Chondrocyte (in vitro differentiated cells): ENCODE results near the gene ATRIP. TPM values are rescaled to one million over a fixed set of nuclear protein-coding genes. Genes with fewer than 3 reads are reported as not detected.

Experiments
- DNase-seq: peaks from one replicate; pipeline ENCODE4 v3.0.0; 2021; ENCODE audit warnings: mixed read lengths, low spot score
- H3K27ac Mint-ChIP-seq: one replicate; pipeline ENCODE4 v1.8.0; 2021; ENCODE audit warnings: mild to moderate bottlenecking, moderate library complexity, mixed read lengths; ENCODE audit not compliant: unreplicated experiment
- H3K27me3 Mint-ChIP-seq: 2 replicates; pipeline ENCODE4 v1.8.0; 2021; ENCODE audit warnings: low read depth, mixed read lengths
- H3K36me3 Mint-ChIP-seq: 2 replicates; pipeline ENCODE4 v1.8.0; 2021; ENCODE audit warnings: low read depth, mixed read lengths
- H3K4me1 Mint-ChIP-seq: 2 replicates; pipeline ENCODE4 v1.8.0; 2021; ENCODE audit warnings: low read depth, mild to moderate bottlenecking, mixed read lengths
- H3K4me3 Mint-ChIP-seq: one replicate; pipeline ENCODE4 v1.8.0; 2021; ENCODE audit warnings: mild to moderate bottlenecking, moderate library complexity, mixed read lengths; ENCODE audit not compliant: unreplicated experiment
- H3K9me3 Mint-ChIP-seq: 2 replicates; pipeline ENCODE4 v1.8.0; 2021; ENCODE audit warnings: low read depth, mixed read lengths
- total RNA-seq: library from RNA; stranded (reverse); gene quantifications from 3 replicates; pipeline ENCODE4 v1.2.1, GENCODE V29; 2021
- TF ChIP-seq, protein P1 (sequence below): fragments of 200-600 bp; sonication (generic); IDR thresholded peaks from 2 replicates; pipeline ENCODE4 v1.5.0; 2021; ENCODE audit warnings: antibody characterized with exemption, mild to moderate bottlenecking, moderate library complexity

Gene ATRIP
- total RNA-seq, 1 donor from 2014 or later: 8.7 TPM

DNA sequence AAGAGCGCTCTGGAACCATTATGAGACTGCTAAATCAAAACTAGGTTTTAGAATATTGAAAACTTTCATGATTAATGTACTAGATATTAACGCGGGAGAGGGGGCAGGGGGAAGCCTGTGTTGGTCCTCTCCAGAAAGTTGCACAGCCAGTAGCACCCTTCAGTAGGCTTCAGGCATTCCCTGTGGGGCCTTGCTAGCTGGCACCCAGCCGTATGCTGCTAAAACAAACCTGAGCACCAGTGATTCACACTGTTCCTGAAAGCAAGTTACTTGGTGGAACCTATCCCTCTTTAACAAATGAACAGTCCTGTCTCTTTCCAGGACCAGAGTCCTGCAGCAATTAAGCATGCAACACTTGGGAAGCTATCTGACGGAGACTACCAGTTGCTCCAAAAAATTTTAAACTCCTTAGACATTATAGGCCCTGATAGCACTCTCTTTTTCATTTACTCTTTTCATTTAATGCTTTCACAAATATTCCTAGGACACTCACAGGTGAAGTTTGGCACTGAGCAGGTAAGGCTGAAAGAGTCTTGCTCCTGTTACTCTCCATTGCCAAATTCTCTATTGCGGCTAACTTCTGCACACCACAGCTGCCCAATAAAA, 1.2 kb upstream of the ATRIP start:
- H3K4me3 Mint-ChIP-seq: peak overlapping the region; percentile 94
- peak overlapping the region; percentile 95 for H3K27ac Mint-ChIP-seq
- no peak for DNase-seq

GRCh38 chr3:48446043-48446424, 503 bp upstream of the ATRIP start:
- no peak for DNase-seq
- H3K36me3 Mint-ChIP-seq: peaks cover 10% of the 10 kb centered on the region
- no peaks in the 10 kb centered on the region for H3K9me3 Mint-ChIP-seq
- H3K27me3 Mint-ChIP-seq: no peaks in the 10 kb centered on the region
- peak overlapping the region; percentile 94 for H3K4me3 Mint-ChIP-seq
- H3K4me1 Mint-ChIP-seq: peaks cover 46% of the 10 kb centered on the region
- peak overlapping the region; percentile 95 for H3K27ac Mint-ChIP-seq
- TF ChIP-seq, protein P1, sequence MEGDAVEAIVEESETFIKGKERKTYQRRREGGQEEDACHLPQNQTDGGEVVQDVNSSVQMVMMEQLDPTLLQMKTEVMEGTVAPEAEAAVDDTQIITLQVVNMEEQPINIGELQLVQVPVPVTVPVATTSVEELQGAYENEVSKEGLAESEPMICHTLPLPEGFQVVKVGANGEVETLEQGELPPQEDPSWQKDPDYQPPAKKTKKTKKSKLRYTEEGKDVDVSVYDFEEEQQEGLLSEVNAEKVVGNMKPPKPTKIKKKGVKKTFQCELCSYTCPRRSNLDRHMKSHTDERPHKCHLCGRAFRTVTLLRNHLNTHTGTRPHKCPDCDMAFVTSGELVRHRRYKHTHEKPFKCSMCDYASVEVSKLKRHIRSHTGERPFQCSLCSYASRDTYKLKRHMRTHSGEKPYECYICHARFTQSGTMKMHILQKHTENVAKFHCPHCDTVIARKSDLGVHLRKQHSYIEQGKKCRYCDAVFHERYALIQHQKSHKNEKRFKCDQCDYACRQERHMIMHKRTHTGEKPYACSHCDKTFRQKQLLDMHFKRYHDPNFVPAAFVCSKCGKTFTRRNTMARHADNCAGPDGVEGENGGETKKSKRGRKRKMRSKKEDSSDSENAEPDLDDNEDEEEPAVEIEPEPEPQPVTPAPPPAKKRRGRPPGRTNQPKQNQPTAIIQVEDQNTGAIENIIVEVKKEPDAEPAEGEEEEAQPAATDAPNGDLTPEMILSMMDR: no peak

More for the DNA sequence above, 1.2 kb upstream of the ATRIP start:
- Mint-ChIP-seq H3K4me1 (peaks cover 51% of the 10 kb centered on the region), H3K27me3 (no peaks in the 10 kb centered on the region), H3K9me3 (no peaks in the 10 kb centered on the region), H3K36me3 (peaks cover 10% of the 10 kb centered on the region)
- TF ChIP-seq, protein P1: no peak

- TF ChIP-seq, protein P1: no peak
- Mint-ChIP-seq H3K27ac (no peak overlapping the region), H3K4me3 (no peak overlapping the region), H3K36me3 (peaks cover 16% of the 10 kb centered on the region), H3K9me3 (no peaks in the 10 kb centered on the region), H3K27me3 (no peaks in the 10 kb centered on the region), H3K4me1 (peaks cover 23% of the 10 kb centered on the region)
- DNase-seq: no peak
Measured at GRCh38 chr3:48451270-48451669, 4.7 kb downstream of the ATRIP start.

- Mint-ChIP-seq H3K4me3 (no peak overlapping the region), H3K27me3 (no peaks in the 10 kb centered on the region), H3K27ac (no peak overlapping the region), H3K9me3 (no peaks in the 10 kb centered on the region), H3K4me1 (no peaks in the 10 kb centered on the region), H3K36me3 (peaks cover 30% of the 10 kb centered on the region)
- TF ChIP-seq, protein P1: no peak
- no peak for DNase-seq
Measured at GRCh38 chr3:48456456-48456855, 9.9 kb downstream of the ATRIP start.

GRCh38 chr3:48459331-48459730, 12.8 kb downstream of the ATRIP start:
- no peak for DNase-seq
- Mint-ChIP-seq H3K9me3 (no peaks in the 10 kb centered on the region), H3K4me3 (no peak overlapping the region), H3K27me3 (no peaks in the 10 kb centered on the region), H3K27ac (no peak overlapping the region), H3K4me1 (no peaks in the 10 kb centered on the region), H3K36me3 (peaks cover 22% of the 10 kb centered on the region)
- TF ChIP-seq, protein P1: no peak
